SK-N-SH treated with all-trans-retinoic acid at 6 μM for 48 hours (cell line): ENCODE results near the gene CLEC2D.

ENCODE experiments used
- ATAC-seq: fragments of 200-7000 bp; cut with Tn5 transposase; 3 replicates; pipeline ENCODE4 v1.9.1; 2020; ENCODE audit warnings: mild to moderate bottlenecking, moderate library complexity
- ARNTL ChIP-seq: fragments of 450-650 bp; formaldehyde crosslinking; IDR thresholded peaks from 2 replicates; pipeline ENCODE4 v1.5.0; 2020; ENCODE audit warnings: low read depth, mild to moderate bottlenecking, moderate library complexity, borderline replicate concordance
- BACH2 ChIP-seq: fragments of 250-450 bp; sonication (Bioruptor Pico); IDR thresholded peaks from 2 replicates; pipeline ENCODE4 v1.9.0; 2021; ENCODE audit warnings: mild to moderate bottlenecking, borderline replicate concordance
- ESRRG ChIP-seq: fragments of 250-450 bp; sonication (Bioruptor Pico); IDR thresholded peaks from 2 replicates; pipeline ENCODE4 v1.6.1; 2021; ENCODE audit warnings: mild to moderate bottlenecking
- GLIS3 ChIP-seq: fragments of 250-450 bp; sonication (Bioruptor Pico); IDR thresholded peaks from 2 replicates; pipeline ENCODE4 v1.5.0; 2020; ENCODE audit warnings: mild to moderate bottlenecking, moderate library complexity
- ISL1 ChIP-seq: fragments of 250-450 bp; sonication (Bioruptor Pico); IDR thresholded peaks from 2 replicates; pipeline ENCODE4 v2.1.2; 2022; ENCODE audit warnings: mild to moderate bottlenecking, moderate library complexity
- OSR1 ChIP-seq: fragments of 250-450 bp; sonication (Bioruptor Pico); IDR thresholded peaks from 2 replicates; pipeline ENCODE4 v1.8.0; 2022; ENCODE audit warnings: moderate library complexity, mild to moderate bottlenecking, inconsistent platforms
- PPARA ChIP-seq: fragments of 250-450 bp; sonication (Bioruptor Pico); IDR thresholded peaks from 2 replicates; pipeline ENCODE4 v1.5.0; 2020; ENCODE audit warnings: mild to moderate bottlenecking, borderline replicate concordance
- RARB ChIP-seq: fragments of 250-450 bp; sonication (Bioruptor Pico); IDR thresholded peaks from 2 replicates; pipeline ENCODE4 v1.8.0; 2021; ENCODE audit warnings: mild to moderate bottlenecking, moderate library complexity
- SNAI2 ChIP-seq: fragments of 250-450 bp; sonication (Bioruptor Pico); IDR thresholded peaks from 2 replicates; pipeline ENCODE4 v1.5.0; 2020; ENCODE audit warnings: mild to moderate bottlenecking, moderate library complexity
- TCF4 ChIP-seq: fragments of 250-450 bp; sonication (Bioruptor Pico); IDR thresholded peaks from 2 replicates; pipeline ENCODE4 v1.8.0; 2021; ENCODE audit warnings: mild to moderate bottlenecking, moderate library complexity, borderline replicate concordance
- TOX ChIP-seq: fragments of 250-450 bp; sonication (Bioruptor Pico); IDR thresholded peaks from 2 replicates; pipeline ENCODE4 v1.8.0; 2021; ENCODE audit warnings: mild to moderate bottlenecking, moderate library complexity, borderline replicate concordance
- ZC3H10 ChIP-seq: fragments of 250-450 bp; sonication (Bioruptor Pico); IDR thresholded peaks from 2 replicates; pipeline ENCODE4 v1.5.1; 2021; ENCODE audit warnings: mild to moderate bottlenecking, moderate library complexity
- ZFP3 ChIP-seq: fragments of 250-450 bp; sonication (Bioruptor Pico); IDR thresholded peaks from 2 replicates; pipeline ENCODE4 v1.5.0; 2020; ENCODE audit warnings: mild to moderate bottlenecking, moderate library complexity
- ZFP30 ChIP-seq: fragments of 450-650 bp; formaldehyde crosslinking; IDR thresholded peaks from 2 replicates; pipeline ENCODE4 v1.5.0; 2022; ENCODE audit warnings: mild to moderate bottlenecking, moderate library complexity
- ZNF565 ChIP-seq: fragments of 450-650 bp; formaldehyde crosslinking; conservative IDR thresholded peaks from 2 replicates; pipeline ENCODE4 v1.5.0; 2020; ENCODE audit warnings: low read depth, mild to moderate bottlenecking, moderate library complexity
- ZNF70 ChIP-seq: fragments of 450-650 bp; formaldehyde crosslinking; IDR thresholded peaks from 2 replicates; pipeline ENCODE4 v1.5.0; 2020; ENCODE audit warnings: mild to moderate bottlenecking, moderate library complexity
- TF ChIP-seq, protein P1 (sequence below): fragments of 250-450 bp; sonication (Bioruptor Pico); IDR thresholded peaks from 2 replicates; pipeline ENCODE4 v1.5.0; 2020; ENCODE audit warnings: mild to moderate bottlenecking, moderate library complexity
- TF ChIP-seq, protein P2 (sequence below): fragments of 250-450 bp; sonication (Bioruptor Pico); IDR thresholded peaks from 2 replicates; pipeline ENCODE4 v1.8.0; 2021; ENCODE audit warnings: low read depth, mild to moderate bottlenecking, moderate library complexity, borderline replicate concordance
- TF ChIP-seq, protein P3 (sequence below): fragments of 250-450 bp; sonication (Bioruptor Pico); IDR thresholded peaks from 2 replicates; pipeline ENCODE4 v1.5.1; 2021; ENCODE audit warnings: mild to moderate bottlenecking, moderate library complexity
- TF ChIP-seq, protein P4 (sequence below): fragments of 250-450 bp; sonication (Bioruptor Pico); IDR thresholded peaks from 2 replicates; pipeline ENCODE4 v1.5.1; 2020; ENCODE audit warnings: low read depth, mild to moderate bottlenecking, moderate library complexity
- TF ChIP-seq, protein P5 (sequence below): fragments of 250-450 bp; sonication (Bioruptor Pico); IDR thresholded peaks from 2 replicates; pipeline ENCODE4 v1.8.0; 2020; ENCODE audit warnings: mild to moderate bottlenecking, moderate library complexity, borderline replicate concordance

Gene CLEC2D

DNA sequence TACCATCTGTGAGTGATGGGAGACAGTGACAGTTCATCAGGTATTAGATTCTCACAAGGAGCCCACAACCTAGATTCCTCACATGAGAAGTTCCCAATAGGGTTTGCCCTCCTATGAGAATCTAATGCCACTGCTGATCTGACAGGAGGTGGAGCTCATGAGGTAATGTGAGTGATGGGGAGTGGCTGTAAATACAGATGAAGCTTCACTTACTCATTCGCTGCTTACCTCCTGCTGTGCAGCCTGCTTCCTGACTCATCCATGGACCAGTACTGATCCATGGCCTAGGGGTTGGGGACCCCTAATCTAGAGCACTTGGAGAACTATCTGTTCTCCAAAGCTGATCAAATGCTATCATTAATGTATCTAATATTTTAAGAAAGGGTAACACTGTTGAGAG lies 17.7 kb downstream of the CLEC2D start:
- TF ChIP-seq, protein P1, sequence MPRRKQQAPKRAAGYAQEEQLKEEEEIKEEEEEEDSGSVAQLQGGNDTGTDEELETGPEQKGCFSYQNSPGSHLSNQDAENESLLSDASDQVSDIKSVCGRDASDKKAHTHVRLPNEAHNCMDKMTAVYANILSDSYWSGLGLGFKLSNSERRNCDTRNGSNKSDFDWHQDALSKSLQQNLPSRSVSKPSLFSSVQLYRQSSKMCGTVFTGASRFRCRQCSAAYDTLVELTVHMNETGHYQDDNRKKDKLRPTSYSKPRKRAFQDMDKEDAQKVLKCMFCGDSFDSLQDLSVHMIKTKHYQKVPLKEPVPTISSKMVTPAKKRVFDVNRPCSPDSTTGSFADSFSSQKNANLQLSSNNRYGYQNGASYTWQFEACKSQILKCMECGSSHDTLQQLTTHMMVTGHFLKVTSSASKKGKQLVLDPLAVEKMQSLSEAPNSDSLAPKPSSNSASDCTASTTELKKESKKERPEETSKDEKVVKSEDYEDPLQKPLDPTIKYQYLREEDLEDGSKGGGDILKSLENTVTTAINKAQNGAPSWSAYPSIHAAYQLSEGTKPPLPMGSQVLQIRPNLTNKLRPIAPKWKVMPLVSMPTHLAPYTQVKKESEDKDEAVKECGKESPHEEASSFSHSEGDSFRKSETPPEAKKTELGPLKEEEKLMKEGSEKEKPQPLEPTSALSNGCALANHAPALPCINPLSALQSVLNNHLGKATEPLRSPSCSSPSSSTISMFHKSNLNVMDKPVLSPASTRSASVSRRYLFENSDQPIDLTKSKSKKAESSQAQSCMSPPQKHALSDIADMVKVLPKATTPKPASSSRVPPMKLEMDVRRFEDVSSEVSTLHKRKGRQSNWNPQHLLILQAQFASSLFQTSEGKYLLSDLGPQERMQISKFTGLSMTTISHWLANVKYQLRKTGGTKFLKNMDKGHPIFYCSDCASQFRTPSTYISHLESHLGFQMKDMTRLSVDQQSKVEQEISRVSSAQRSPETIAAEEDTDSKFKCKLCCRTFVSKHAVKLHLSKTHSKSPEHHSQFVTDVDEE (CRISPR knock-in tag): no peak
- TF ChIP-seq ZFP3 (CRISPR knock-in tag) (no peak), ZFP30 (CRISPR knock-in tag) (no peak), TOX (no peak), ISL1 (CRISPR knock-in tag) (no peak), BACH2 (CRISPR knock-in tag) (no peak), TCF4 (CRISPR knock-in tag) (no peak), ARNTL (CRISPR knock-in tag) (no peak), ESRRG (CRISPR knock-in tag) (no peak), ZNF70 (CRISPR knock-in tag) (no peak), ZC3H10 (no peak), PPARA (CRISPR knock-in tag) (no peak), RARB (CRISPR knock-in tag) (no peak), SNAI2 (no peak), ZNF565 (no peak), GLIS3 (CRISPR knock-in tag) (no peak)
- TF ChIP-seq, protein P2, sequence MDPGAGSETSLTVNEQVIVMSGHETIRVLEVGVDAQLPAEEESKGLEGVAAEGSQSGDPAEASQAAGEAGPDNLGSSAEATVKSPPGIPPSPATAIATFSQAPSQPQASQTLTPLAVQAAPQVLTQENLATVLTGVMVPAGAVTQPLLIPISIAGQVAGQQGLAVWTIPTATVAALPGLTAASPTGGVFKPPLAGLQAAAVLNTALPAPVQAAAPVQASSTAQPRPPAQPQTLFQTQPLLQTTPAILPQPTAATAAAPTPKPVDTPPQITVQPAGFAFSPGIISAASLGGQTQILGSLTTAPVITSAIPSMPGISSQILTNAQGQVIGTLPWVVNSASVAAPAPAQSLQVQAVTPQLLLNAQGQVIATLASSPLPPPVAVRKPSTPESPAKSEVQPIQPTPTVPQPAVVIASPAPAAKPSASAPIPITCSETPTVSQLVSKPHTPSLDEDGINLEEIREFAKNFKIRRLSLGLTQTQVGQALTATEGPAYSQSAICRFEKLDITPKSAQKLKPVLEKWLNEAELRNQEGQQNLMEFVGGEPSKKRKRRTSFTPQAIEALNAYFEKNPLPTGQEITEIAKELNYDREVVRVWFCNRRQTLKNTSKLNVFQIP (CRISPR knock-in tag): no peak
- TF ChIP-seq, protein P3, sequence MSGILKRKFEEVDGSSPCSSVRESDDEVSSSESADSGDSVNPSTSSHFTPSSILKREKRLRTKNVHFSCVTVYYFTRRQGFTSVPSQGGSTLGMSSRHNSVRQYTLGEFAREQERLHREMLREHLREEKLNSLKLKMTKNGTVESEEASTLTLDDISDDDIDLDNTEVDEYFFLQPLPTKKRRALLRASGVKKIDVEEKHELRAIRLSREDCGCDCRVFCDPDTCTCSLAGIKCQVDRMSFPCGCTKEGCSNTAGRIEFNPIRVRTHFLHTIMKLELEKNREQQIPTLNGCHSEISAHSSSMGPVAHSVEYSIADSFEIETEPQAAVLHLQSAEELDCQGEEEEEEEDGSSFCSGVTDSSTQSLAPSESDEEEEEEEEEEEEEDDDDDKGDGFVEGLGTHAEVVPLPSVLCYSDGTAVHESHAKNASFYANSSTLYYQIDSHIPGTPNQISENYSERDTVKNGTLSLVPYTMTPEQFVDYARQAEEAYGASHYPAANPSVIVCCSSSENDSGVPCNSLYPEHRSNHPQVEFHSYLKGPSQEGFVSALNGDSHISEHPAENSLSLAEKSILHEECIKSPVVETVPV (CRISPR knock-in tag): no peak
- TF ChIP-seq, protein P4, sequence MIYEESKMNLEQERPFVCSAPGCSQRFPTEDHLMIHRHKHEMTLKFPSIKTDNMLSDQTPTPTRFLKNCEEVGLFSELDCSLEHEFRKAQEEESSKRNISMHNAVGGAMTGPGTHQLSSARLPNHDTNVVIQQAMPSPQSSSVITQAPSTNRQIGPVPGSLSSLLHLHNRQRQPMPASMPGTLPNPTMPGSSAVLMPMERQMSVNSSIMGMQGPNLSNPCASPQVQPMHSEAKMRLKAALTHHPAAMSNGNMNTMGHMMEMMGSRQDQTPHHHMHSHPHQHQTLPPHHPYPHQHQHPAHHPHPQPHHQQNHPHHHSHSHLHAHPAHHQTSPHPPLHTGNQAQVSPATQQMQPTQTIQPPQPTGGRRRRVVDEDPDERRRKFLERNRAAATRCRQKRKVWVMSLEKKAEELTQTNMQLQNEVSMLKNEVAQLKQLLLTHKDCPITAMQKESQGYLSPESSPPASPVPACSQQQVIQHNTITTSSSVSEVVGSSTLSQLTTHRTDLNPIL (CRISPR knock-in tag): no peak
- TF ChIP-seq, protein P5, sequence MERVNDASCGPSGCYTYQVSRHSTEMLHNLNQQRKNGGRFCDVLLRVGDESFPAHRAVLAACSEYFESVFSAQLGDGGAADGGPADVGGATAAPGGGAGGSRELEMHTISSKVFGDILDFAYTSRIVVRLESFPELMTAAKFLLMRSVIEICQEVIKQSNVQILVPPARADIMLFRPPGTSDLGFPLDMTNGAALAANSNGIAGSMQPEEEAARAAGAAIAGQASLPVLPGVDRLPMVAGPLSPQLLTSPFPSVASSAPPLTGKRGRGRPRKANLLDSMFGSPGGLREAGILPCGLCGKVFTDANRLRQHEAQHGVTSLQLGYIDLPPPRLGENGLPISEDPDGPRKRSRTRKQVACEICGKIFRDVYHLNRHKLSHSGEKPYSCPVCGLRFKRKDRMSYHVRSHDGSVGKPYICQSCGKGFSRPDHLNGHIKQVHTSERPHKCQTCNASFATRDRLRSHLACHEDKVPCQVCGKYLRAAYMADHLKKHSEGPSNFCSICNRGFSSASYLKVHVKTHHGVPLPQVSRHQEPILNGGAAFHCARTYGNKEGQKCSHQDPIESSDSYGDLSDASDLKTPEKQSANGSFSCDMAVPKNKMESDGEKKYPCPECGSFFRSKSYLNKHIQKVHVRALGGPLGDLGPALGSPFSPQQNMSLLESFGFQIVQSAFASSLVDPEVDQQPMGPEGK: no peak
- peak; percentile 45; the same call in 2 of the 3 replicates for ATAC-seq

DNA sequence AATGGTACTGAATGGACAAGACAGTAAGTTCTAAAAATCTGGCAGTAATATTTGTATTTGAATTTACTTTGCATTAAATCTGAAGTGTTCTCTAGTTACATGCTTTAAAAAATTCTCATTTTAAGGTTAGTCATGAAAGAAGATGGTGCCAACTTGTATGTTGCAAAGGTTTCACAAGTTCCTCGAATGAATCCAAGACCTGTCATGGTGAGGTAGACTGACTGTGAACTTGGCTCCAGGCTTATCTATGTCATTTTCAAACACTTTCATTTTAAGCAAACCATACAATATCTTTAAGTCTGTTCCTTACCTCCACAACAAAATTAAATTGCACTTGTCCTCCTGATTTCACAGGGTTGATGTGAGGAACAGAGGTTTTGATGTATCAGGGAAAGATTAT lies 23.4 kb downstream of the CLEC2D start:
- TF ChIP-seq, protein P2 (CRISPR knock-in tag): no peak
- TF ChIP-seq RARB (CRISPR knock-in tag) (no peak), PPARA (CRISPR knock-in tag) (no peak), ESRRG (CRISPR knock-in tag) (no peak), TOX (no peak), OSR1 (CRISPR knock-in tag) (no peak), TCF4 (CRISPR knock-in tag) (no peak), ZC3H10 (no peak)
- ATAC-seq: no peak
